GM12878 (cell line): ENCODE data around the gene TUBA4B. TPM values are rescaled to one million over a fixed set of nuclear protein-coding genes. Genes with fewer than 3 reads are reported as not detected.

Experiments used
- ATF7 ChIP-seq: fragments of 450-650 bp; IDR thresholded peaks from 2 replicates; pipeline ENCODE4 v1.6.1; 2016; ENCODE audit warnings: low read depth, mild to moderate bottlenecking
- CHD2 ChIP-seq: IDR thresholded peaks from 2 replicates; pipeline ENCODE4 v1.6.1; 2011; ENCODE audit warnings: low read depth, low read length, improper control_type of control experiment, borderline replicate concordance
- ESRRA ChIP-seq: IDR thresholded peaks from 2 replicates; pipeline ENCODE4 v1.6.1; 2012; ENCODE audit warnings: mild to moderate bottlenecking, low read length, improper control_type of control experiment
- FOXM1 ChIP-seq: IDR thresholded peaks from 2 replicates; pipeline ENCODE4 v1.6.1; 2012; ENCODE audit warnings: low read depth, mild to moderate bottlenecking, inconsistent platforms, low read length, moderate library complexity
- HCFC1 ChIP-seq: fragments of 150-350 bp; IDR thresholded peaks from 2 replicates; pipeline ENCODE4 v1.6.1; 2014; ENCODE audit warnings: low read length
- MEF2B ChIP-seq: fragments of 450-650 bp; IDR thresholded peaks from 2 replicates; pipeline ENCODE4 v1.6.1; 2018; ENCODE audit warnings: mild to moderate bottlenecking, moderate library complexity; ENCODE audit not compliant: partially characterized antibody, poor library complexity, severe bottlenecking
- NBN ChIP-seq: fragments of 450-650 bp; IDR thresholded peaks from 2 replicates; pipeline ENCODE4 v1.6.1; 2016
- NR2C1 ChIP-seq: fragments of 450-650 bp; IDR thresholded peaks from 2 replicates; pipeline ENCODE4 v1.6.1; 2017; ENCODE audit warnings: antibody characterized with exemption, mild to moderate bottlenecking, moderate library complexity
- PAX5 ChIP-seq: IDR thresholded peaks from 2 replicates; pipeline ENCODE4 v1.6.1; 2011; ENCODE audit warnings: low read depth, low read length, borderline replicate concordance
- POLR2AphosphoS2 ChIP-seq: IDR thresholded peaks from 2 replicates; pipeline ENCODE4 v1.6.1; 2011; ENCODE audit warnings: low read depth, mild to moderate bottlenecking, low read length, improper control_type of control experiment, moderate library complexity
- POLR2AphosphoS5 ChIP-seq: IDR thresholded peaks from 2 replicates; pipeline ENCODE4 v1.6.1; 2011; ENCODE audit warnings: mild to moderate bottlenecking, low read length, inconsistent platforms
- RELA ChIP-seq: fragments of 450-650 bp; IDR thresholded peaks from 2 replicates; pipeline ENCODE4 v1.8.0; 2014; ENCODE audit warnings: borderline replicate concordance; ENCODE audit not compliant: partially characterized antibody
- SREBF1 ChIP-seq: IDR thresholded peaks from 2 replicates; pipeline ENCODE4 v1.6.1; 2012; ENCODE audit warnings: mild to moderate bottlenecking, low read length
- STAT3 ChIP-seq: IDR thresholded peaks from 2 replicates; pipeline ENCODE4 v1.6.1; 2011; ENCODE audit warnings: low read depth, low read length, improper control_type of control experiment
- polyA plus RNA-seq, 11 experiments: library from polyadenylated mRNA; depleted of rRNA in 4 of 11; unstranded in 6 of 11; stranded (reverse) in 5 of 11; fragments of >200 nt; fragmentation: Nextera tagmentation in 4 of 11; fragmentation: Illumina TruSeq in 1 of 11; extraction: Ambion mirVana in 4 of 11; extraction: Trizol in 1 of 11; gene quantifications; 1 replicate in 1 of 11; 2 replicates in 10 of 11; pipeline versions ENCODE4 v1.2.1 to v1.2.3, GENCODE V29; 2011 to 2016; ENCODE audit warnings: inconsistent platforms in 2 of 11, missing spikeins in 2 of 11, low read depth in 1 of 11
- total RNA-seq, 4 experiments: library from RNA; depleted of rRNA in 3 of 4; stranded (reverse); fragments of >200 nt in 3 of 4; fragmentation: Illumina TruSeq in 1 of 4; extraction: Trizol in 1 of 4; gene quantifications; 2 replicates each; pipeline versions ENCODE4 v1.2.1 to v1.2.3, GENCODE V29; 2013 to 2021
- TF ChIP-seq, protein P1 (sequence below): IDR thresholded peaks from 2 replicates; pipeline ENCODE4 v1.6.1; 2011; ENCODE audit warnings: low read depth, low read length, improper control_type of control experiment, borderline replicate concordance
- TF ChIP-seq, protein P2 (sequence below): IDR thresholded peaks from 2 replicates; pipeline ENCODE4 v1.6.1; 2012; ENCODE audit warnings: improper control_type of control experiment, low read depth, low read length; ENCODE audit not compliant: insufficient replicate concordance
- TF ChIP-seq, protein P3 (sequence below): fragments of 150-350 bp; IDR thresholded peaks from 2 replicates; pipeline ENCODE4 v1.6.1; 2016; ENCODE audit warnings: low read depth, low read length
- TF ChIP-seq, protein P4 (sequence below): IDR thresholded peaks from 2 replicates; pipeline ENCODE4 v1.6.1; 2012; ENCODE audit warnings: low read depth, low read length, improper control_type of control experiment

The TUBA4B gene
- total and polyA plus RNA-seq, 10 of the 15 experiments (the other 5 are each of a cell fraction or from before 2014, with no cell fraction given), result 0.07 TPM; not detected in 9

DNA sequence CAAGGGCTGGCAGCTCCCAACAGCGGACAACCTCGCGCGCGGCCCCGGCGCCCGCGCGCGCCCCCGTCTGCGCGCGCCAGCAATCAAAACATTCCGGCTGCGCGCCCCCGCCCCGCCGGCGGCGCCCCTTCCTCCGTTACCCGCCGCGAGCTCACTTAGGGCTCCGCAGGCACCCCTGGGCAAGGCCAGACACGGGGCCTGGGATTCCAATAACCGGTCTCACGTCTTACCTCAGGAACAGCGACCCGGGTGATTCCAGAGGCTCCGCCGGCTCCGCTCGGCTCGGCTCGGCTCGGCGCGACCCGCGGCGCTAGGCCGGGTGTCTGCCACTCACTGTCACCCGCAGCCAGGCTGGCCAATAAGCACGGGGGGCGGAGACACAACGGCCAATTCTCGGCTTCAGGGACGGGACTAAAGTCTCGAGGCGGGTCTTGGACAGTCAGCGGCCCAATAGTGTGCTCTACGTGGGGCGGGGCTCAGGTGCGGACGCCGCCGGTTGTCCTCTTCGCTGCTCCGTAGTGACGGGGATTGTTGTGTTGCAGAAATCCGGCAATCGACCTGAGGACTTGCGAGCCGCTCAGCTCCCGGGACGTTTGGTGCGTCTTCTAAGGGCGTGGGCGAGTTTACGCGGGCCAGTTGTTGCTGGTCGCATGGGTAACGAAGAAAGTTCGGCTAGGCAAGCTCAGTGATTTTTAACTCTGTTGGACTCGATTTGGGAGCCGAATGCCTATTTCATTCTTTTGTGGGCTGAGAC is 23.6 kb upstream of the TUBA4B start, which contains the start of the genes ANKZF1 and ATG9A (continued):
- TF ChIP-seq, protein P1, sequence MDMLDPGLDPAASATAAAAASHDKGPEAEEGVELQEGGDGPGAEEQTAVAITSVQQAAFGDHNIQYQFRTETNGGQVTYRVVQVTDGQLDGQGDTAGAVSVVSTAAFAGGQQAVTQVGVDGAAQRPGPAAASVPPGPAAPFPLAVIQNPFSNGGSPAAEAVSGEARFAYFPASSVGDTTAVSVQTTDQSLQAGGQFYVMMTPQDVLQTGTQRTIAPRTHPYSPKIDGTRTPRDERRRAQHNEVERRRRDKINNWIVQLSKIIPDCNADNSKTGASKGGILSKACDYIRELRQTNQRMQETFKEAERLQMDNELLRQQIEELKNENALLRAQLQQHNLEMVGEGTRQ, result no peak
- TF ChIP-seq ESRRA (0 out of 2 replicates have a peak, but pooled peaks have one; percentile 15), ATF7 (peak; percentile 49), CHD2 (peak; percentile 96), MEF2B (peak; percentile 12), RELA (peak; percentile 61), PAX5 (0 out of 2 replicates have a peak, but pooled peaks have one; percentile 19), HCFC1 (peak; percentile 40; the same call in 1 of the 2 replicates), FOXM1 (no peak), STAT3 (no peak), NR2C1 (no peak; the same call in 1 of the 2 replicates), NBN (peak; percentile 67), SREBF1 (no peak), POLR2AphosphoS2 (0 out of 2 replicates have a peak, but pooled peaks have one; percentile 36), POLR2AphosphoS5 (peak; percentile 90)
- TF ChIP-seq, protein P2, sequence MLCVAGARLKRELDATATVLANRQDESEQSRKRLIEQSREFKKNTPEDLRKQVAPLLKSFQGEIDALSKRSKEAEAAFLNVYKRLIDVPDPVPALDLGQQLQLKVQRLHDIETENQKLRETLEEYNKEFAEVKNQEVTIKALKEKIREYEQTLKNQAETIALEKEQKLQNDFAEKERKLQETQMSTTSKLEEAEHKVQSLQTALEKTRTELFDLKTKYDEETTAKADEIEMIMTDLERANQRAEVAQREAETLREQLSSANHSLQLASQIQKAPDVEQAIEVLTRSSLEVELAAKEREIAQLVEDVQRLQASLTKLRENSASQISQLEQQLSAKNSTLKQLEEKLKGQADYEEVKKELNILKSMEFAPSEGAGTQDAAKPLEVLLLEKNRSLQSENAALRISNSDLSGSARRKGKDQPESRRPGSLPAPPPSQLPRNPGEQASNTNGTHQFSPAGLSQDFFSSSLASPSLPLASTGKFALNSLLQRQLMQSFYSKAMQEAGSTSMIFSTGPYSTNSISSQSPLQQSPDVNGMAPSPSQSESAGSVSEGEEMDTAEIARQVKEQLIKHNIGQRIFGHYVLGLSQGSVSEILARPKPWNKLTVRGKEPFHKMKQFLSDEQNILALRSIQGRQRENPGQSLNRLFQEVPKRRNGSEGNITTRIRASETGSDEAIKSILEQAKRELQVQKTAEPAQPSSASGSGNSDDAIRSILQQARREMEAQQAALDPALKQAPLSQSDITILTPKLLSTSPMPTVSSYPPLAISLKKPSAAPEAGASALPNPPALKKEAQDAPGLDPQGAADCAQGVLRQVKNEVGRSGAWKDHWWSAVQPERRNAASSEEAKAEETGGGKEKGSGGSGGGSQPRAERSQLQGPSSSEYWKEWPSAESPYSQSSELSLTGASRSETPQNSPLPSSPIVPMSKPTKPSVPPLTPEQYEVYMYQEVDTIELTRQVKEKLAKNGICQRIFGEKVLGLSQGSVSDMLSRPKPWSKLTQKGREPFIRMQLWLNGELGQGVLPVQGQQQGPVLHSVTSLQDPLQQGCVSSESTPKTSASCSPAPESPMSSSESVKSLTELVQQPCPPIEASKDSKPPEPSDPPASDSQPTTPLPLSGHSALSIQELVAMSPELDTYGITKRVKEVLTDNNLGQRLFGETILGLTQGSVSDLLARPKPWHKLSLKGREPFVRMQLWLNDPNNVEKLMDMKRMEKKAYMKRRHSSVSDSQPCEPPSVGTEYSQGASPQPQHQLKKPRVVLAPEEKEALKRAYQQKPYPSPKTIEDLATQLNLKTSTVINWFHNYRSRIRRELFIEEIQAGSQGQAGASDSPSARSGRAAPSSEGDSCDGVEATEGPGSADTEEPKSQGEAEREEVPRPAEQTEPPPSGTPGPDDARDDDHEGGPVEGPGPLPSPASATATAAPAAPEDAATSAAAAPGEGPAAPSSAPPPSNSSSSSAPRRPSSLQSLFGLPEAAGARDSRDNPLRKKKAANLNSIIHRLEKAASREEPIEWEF, result no peak
- TF ChIP-seq, protein P3, sequence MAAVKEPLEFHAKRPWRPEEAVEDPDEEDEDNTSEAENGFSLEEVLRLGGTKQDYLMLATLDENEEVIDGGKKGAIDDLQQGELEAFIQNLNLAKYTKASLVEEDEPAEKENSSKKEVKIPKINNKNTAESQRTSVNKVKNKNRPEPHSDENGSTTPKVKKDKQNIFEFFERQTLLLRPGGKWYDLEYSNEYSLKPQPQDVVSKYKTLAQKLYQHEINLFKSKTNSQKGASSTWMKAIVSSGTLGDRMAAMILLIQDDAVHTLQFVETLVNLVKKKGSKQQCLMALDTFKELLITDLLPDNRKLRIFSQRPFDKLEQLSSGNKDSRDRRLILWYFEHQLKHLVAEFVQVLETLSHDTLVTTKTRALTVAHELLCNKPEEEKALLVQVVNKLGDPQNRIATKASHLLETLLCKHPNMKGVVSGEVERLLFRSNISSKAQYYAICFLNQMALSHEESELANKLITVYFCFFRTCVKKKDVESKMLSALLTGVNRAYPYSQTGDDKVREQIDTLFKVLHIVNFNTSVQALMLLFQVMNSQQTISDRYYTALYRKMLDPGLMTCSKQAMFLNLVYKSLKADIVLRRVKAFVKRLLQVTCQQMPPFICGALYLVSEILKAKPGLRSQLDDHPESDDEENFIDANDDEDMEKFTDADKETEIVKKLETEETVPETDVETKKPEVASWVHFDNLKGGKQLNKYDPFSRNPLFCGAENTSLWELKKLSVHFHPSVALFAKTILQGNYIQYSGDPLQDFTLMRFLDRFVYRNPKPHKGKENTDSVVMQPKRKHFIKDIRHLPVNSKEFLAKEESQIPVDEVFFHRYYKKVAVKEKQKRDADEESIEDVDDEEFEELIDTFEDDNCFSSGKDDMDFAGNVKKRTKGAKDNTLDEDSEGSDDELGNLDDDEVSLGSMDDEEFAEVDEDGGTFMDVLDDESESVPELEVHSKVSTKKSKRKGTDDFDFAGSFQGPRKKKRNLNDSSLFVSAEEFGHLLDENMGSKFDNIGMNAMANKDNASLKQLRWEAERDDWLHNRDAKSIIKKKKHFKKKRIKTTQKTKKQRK, result peak; percentile 88
- TF ChIP-seq, protein P4, sequence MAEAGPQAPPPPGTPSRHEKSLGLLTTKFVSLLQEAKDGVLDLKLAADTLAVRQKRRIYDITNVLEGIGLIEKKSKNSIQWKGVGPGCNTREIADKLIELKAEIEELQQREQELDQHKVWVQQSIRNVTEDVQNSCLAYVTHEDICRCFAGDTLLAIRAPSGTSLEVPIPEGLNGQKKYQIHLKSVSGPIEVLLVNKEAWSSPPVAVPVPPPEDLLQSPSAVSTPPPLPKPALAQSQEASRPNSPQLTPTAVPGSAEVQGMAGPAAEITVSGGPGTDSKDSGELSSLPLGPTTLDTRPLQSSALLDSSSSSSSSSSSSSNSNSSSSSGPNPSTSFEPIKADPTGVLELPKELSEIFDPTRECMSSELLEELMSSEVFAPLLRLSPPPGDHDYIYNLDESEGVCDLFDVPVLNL, result no peak
